Measurements from ENCODE around the gene ANKDD1A.

Gene ANKDD1A

GRCh38 chr15:64911311-64912186, at the start of gene ANKDD1A:
ANKDD1A (plus strand) TSS chr15:64911902; CDS start chr15:64911931, 29 bp downstream.
- DNase-seq = peak; percentile 67

DNA sequence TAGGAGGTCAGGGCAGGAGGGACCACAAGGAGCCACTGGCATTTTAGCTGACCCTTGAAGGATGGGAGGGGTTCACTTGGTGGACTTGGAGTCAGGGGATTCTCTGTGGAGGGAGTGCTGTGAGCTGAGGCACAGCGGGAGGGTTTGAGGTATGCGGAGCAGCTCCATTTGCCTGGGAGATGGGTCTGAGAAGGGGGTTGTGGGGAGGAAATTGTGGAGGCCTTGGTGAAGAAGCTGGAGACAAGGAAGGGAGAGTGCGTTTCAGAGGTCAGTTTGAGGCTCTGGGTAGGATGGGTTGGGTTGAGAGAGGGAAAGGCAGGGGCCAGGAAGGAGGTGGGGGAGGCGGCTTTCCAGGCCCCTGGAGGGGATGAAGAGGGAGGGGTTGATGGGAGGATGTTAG, 49.7 kb upstream of the ANKDD1A start:
- DNase-seq = no peak

GRCh38 chr15:64862408-64862807, 49.3 kb upstream of the ANKDD1A start:
- DNase-seq = no peak

DNA sequence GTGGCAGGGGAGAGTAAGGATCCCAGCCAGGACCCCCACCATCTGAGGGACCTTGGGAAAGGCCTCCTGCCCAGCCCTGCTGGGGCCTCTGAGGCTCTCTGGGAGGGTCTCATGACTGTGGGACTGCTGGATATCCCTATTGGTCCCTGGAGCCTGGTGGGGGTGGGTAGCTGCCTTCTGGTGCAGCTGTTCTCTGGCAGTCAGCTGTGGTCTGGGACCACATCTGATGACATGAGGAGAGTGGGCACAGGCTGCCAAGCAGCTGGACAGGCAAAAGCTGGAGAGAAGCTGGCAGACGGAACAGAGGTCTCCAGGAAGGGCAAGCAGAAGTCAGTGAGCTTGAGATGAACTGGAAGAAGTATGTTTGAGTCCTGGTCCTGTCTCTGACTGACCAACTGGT, 47.6 kb upstream of the ANKDD1A start:
- no peak for DNase-seq

DNA sequence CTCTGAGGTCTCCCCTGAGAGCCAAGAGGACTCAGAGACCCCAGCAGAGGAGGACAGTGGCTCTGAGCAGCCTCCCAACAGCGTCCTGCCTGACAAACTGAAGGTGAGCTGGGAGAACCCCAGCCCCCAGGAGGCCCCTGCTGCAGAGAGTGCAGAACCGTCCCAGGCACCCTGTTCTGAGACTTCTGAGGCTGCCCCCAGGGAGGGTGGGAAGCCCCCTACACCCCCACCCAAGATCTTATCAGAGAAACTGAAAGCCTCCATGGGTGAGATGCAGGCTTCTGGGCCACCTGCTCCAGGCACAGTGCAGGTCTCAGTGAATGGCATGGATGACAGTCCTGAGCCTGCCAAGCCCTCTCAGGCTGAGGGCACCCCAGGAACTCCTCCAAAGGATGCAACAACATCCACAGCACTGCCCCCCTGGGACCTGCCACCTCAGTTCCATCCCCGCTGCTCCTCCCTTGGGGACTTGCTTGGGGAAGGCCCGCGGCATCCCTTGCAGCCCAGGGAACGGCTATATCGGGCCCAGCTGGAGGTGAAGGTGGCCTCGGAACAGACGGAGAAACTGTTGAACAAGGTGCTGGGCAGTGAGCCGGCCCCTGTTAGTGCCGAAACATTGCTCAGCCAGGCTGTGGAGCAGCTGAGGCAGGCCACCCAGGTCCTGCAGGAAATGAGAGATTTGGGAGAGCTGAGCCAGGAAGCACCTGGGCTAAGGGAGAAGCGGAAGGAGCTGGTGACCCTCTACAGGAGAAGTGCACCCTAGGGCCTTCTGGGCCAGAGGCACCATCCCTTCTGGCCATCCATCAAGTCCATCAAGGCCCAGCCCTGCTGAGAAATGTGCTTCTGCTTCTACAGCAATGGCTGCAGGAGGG, 46.3 kb upstream of the ANKDD1A start:
- no peak for DNase-seq

- DNase-seq = no peak
Measured at GRCh38 chr15:64865998-64866520, 45.6 kb upstream of the ANKDD1A start.

DNA sequence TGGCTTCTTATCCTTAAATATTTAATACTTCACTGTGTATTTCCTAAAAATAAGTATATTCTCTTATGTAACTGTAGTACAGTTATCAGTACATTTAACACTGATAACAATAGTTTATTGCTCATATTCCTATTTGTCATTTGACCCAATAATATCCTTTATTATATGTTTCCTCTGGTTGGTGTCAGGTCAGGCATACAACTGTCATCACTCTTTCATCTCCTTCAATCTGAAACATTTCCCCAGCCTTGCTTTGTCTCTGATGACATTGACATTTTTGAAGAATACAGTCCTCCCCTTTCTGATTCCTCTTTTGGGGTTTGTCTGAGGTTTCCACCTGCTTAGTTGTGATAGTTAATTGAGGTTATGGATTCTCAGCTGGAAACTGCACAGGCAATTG, 42.2 kb upstream of the ANKDD1A start:
- DNase-seq = no peak

DNA sequence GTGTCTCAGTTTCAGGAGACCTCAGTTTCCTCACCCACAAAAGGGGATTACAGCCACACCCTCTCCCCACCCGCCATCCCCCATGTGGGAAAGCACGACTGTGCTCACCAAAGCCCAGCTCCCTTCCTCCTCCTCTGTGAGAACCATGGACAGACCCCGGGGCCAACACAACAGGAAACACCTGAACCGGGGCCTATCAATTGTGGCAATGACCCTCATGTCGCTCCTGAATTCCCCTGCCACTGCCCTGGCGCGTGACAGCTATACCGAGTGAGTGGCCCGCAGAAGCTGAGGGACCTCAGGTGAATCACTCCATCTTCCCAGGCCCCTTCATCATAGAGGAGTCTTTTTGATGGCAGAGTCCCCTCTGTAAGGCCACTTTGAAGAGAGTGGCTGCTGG, 41.3 kb upstream of the ANKDD1A start:
- DNase-seq = no peak

DNA sequence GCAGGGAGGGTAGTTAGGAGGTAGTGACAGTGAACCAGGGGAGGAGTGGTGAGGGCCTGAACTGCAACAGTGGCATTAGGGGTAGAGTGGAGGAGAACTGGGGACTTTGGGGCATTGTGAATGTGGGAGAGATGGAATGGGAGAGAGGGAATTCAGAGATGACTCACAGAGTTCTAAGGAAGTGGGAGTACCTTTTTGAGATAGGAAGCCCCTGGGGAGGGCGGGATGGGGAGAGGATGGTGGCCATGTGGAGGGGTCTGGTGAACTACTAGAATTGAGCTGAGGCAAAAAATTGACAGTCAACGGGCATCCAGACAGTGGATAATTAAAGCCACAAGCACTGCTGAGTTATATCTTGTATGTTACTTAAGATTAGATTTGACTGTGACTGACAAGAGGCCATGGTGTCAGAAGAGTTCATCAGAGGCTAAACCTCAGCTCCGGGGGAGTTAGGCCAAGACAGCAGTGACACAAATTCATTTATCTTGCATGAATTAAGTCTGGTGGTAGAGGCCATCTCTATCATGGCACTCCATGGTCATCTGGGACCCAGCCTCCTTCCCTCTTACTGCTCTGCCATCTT, 36.0 kb upstream of the ANKDD1A start:
- peak; percentile 53 for DNase-seq

DNA sequence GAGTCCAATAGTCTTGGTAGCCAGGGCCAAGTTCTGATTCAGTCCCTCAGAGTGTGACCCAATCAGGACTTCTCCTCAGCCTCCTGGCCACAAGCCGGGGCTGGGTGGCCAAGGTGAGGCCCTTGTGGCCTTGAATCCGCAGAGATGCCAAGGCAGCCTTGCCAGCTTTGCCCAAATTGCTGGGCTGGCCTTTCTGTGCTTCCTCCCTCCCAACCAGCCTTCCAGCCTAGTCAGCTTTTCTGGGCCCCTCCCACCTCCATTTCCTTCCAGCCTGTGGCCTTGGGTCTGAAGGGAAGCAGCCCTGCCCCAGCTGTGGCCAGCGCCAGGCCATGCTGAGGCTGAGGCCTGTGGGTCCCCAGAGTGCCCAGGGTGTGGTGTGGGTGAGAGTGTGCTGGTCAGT, 34.3 kb upstream of the ANKDD1A start:
- peak; percentile 66 for DNase-seq

GRCh38 chr15:64878705-64879104, 33.0 kb upstream of the ANKDD1A start:
- DNase-seq = no peak

DNA sequence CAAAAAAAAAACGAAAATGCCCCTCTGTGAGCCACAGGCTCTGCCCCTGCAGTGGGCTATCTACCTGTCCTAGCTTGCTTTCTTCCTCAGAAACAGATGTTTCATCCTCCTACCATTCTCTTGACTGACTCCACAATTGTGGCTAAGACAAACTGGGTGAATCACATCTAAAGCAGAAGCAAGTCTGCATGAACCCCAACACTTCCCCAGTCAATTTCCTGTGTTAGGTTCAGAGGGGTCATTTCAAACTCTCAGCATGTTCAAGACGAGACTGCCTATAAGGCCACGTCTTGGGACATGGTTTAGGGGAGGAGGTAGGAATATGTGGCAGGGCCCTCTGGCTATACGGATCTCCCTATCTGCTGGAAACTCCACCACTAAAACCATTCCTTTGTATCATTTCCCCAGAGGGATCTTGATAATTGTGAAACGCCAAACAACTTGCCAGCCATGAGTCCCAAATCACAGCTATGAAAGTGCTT, 28.6 kb upstream of the ANKDD1A start:
- peak; percentile 60 for DNase-seq

DNA sequence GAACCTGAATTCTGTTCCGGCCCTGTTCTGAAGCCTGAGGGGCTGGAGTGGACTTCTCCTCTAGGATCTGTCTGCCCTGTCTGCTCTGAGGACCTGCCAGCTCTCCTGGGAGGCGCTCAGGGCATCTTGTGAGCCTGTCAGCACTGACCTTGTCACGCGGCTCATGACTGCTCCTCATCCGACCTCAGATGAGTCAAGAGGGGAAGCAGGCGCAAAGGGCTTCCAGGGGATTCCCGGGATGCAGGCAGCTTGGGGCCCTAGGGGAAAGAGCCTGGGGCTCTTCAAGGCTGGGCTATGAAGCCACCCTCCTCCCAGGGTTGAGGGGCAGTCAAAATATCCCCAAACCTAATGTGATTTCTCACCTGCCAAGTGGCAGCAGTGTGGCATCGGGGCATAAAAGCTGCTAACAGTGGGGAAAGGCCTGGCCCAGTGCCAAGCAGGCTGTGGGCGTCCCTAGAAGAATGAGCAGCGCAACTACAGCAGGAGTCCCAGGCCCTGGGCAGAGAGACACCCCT, 27.6 kb upstream of the ANKDD1A start:
- peak; percentile 74 for DNase-seq

DNA sequence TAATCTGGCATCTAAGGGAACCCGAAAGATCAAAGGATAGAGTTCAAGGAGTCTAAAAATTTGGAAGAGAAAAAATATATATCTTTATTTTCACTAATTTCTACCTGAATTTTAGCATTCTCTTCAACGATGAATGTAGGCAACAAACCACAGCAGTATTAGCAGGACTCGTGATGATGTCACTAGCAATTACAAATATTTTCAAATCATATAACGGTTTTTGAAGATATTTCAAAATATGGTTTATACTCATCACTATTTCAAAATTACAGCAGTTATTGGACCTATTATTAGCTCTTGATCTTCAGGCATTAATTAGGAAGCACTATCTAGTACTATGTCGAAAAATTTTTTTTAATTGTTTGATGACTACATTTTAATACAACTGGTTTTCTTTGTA, 27.0 kb upstream of the ANKDD1A start:
- no peak for DNase-seq

DNA sequence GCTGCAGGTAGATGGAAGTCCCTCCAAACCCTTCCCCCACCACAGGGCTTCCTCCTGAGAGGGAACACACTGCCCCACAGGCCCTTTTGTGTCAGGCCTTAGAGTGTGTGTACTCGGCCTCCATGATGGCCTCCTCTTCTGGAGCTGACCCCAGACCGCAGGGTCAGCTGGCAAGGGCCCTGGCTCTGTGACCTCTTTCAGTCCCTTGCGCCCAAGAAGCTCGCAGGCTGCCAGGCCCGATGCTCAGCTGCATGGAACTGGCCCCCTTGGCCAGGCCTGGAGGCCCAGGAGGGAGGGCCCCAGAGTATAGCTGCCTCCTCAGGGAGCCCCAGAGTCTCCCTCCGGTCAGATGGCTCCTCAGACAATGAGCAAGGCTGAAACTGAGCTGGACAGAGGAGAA, 23.4 kb upstream of the ANKDD1A start:
- DNase-seq = no peak

GRCh38 chr15:64891561-64891960, 20.1 kb upstream of the ANKDD1A start:
- DNase-seq = no peak

GRCh38 chr15:64892847-64893403, 18.8 kb upstream of the ANKDD1A start:
- no peak for DNase-seq

DNA sequence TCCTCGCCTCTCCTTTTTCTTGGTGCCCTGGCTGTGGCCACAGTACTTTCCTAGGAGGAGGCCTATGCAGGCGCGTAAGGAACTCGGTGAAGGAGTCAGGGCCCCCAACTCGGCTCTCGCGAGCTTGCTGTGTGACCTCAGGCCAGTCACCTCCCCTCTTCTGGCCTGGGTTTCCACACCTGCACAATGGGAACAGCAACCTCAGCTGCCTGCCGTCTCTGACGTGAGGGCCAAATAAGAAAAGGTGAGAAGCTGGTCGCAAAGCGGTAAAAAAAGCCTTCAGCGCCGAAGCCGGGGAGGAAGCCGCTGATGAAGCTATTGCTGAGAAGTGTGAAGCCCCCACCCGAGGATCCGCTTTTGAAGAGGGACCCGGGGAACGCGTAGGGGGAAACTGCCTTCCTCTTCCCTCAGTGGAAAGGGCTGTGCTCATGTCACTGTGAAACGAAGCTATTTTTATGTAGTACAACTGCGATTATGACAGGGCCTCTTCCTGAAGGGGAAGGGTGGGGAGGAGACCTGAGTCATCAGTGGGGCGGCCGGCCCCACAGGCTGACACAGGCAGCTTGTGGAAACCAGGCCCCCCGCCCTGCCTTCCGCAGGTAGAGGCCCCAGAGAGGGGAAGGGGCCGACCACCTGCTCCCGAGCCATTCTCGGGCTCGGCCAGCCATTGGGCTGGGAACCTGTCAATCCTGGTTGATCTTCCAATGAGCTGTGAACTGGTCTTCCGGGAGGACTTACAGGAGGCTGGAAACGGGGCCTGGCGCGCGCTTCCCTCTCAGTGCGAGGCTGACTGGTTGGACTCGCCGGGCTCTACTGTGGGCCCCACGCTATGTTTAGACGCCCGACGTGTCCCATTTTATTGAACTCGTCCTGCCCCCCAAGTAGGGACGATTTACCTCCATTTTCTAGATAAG, 18.0 kb upstream of the ANKDD1A start:
- peak; percentile 99 for DNase-seq

DNA sequence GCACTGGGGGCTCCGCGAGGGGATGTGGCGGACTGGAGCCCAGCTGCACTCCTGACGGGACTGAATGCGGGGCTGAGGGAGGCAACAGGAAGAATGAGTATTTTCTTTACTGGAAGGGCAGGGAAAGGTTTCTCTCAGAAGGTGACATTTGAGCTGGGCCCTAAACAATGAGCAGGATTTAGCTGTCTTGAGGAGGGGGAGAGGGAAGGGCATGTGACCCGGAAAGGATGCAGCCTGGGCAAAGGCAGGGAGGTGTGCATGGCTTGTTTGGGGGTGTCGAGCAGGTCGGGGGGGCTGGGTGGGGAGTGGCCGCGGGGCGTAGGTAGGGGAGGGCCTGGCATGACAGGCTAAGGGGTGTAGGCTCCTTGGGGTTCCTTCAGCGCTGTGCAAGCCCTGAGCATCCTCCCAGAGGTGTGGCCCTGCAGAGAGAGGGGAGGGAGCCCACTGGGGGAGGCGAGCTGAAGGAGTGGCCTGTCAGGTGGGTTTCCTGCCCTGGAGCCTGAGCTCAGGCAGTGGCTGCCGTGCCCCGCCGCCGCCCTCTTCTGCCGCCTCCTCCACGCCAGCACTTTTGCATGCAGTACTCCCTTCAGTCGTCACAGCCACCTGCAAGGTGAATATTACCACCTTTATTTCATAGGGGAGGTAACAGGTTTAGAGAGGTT, 17.2 kb upstream of the ANKDD1A start:
- DNase-seq = peak; percentile 63

DNA sequence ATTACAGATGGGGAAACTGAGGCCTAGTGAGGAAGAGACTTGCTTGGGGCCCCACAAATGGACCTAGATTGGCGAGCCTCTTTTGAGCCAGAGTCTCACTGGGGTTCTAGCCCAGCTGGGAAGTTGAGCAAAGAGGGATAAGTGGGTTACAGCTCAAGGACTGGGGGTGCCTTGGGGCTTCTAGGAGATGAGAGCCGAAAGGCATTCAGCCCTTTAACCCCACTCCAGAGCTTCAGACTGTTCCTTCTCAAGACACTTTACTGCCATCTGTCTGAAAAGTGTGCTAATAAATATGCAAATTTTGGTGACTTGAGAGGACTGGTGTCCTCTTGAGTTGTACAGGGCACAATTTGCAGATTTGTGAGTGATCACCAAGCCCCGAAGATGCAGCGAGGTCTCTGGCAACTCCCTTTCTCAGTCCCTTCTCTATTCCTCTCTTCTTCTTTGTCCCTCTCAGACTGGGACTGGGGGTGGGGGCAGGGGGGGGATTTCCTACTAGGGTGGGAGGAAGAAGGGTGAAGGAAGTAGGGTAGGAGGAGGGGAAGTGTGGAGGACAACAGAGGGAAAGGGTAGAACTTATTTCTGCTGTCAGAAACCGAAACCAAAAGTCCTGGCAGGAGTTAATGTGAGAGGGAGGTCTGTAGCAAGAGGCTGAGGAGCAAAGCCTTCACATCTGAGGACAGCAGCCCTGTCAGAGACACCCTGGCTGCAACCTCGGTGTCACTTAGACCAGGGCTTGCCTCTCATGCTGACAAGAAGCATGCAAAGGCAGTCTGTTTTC, 16.2 kb upstream of the ANKDD1A start:
- DNase-seq = peak; percentile 89
